Embryonic facial prominence (tissue), 1 donor: Measurements from ENCODE around the gene FAM227B.
"Not testable (repeated sequence)": the region's sequence is repeated elsewhere in the genome, so short reads cannot be mapped to it uniquely, and the experiment has no call there.

ENCODE experiments used
- DNase-seq: peaks from one replicate; pipeline ENCODE4 v3.0.0-alpha.2; 2016; ENCODE audit errors: extremely low spot score

Gene FAM227B

GRCh38 chr15:49438962-49439631 is 181.5 kb downstream of the FAM227B start:
- no peak for DNase-seq

- no peak for DNase-seq
Observed at GRCh38 chr15:49436751-49437150, 183.9 kb downstream of the FAM227B start.

GRCh38 chr15:49435174-49435573 is 185.4 kb downstream of the FAM227B start:
- DNase-seq: no peak

GRCh38 chr15:49430046-49430445 is 190.6 kb downstream of the FAM227B start:
- no peak for DNase-seq

- no peak for DNase-seq
Observed at GRCh38 chr15:49428409-49429095, 192.1 kb downstream of the FAM227B start.

GRCh38 chr15:49427372-49427771 is 193.2 kb downstream of the FAM227B start:
- DNase-seq: no peak

- DNase-seq: no peak
Observed at GRCh38 chr15:49424954-49425353, 195.7 kb downstream of the FAM227B start.

- no peak for DNase-seq
Observed at GRCh38 chr15:49423901-49424550, 196.6 kb downstream of the FAM227B start.

- peak; percentile 58 for DNase-seq
Observed at GRCh38 chr15:49423021-49423420, 197.6 kb downstream of the FAM227B start, which contains the start of gene FGF7. TSS of gene FGF7 (plus strand) at chr15:49423242. CDS start at chr15:49424298, 1,056 bp downstream.

- DNase-seq: no peak
Observed at GRCh38 chr15:49421991-49422390, 198.6 kb downstream of the FAM227B start.

GRCh38 chr15:49418811-49419210 is 201.8 kb downstream of the FAM227B start:
- DNase-seq: no peak

- DNase-seq: no peak
Observed at GRCh38 chr15:49415638-49416037, 205.0 kb downstream of the FAM227B start.

GRCh38 chr15:49415149-49415548 is 205.5 kb downstream of the FAM227B start:
- no peak for DNase-seq

GRCh38 chr15:49412797-49413196 is 207.8 kb downstream of the FAM227B start:
- DNase-seq: no peak

GRCh38 chr15:49410641-49411040 is 210.0 kb downstream of the FAM227B start:
- no peak for DNase-seq

GRCh38 chr15:49406352-49407118 is 214.1 kb downstream of the FAM227B start:
- DNase-seq: no peak

- not testable (repeated sequence) for DNase-seq
Observed at GRCh38 chr15:49402515-49403296, 217.9 kb downstream of the FAM227B start.

- DNase-seq: no peak
Observed at GRCh38 chr15:49387471-49387870, 233.1 kb downstream of the FAM227B start.

GRCh38 chr15:49383266-49383665 is 237.4 kb downstream of the FAM227B start:
- no peak for DNase-seq

- DNase-seq: no peak
Observed at GRCh38 chr15:49382394-49382793, 238.2 kb downstream of the FAM227B start.

- no peak for DNase-seq
Observed at GRCh38 chr15:49380912-49381311, 239.7 kb downstream of the FAM227B start.
